NCI-H187 treated with DMSO at 0.1 percent for 48 hours (cell line): ENCODE results near the gene KCNMB3.
"Not testable (repeated sequence)": the region's sequence is repeated elsewhere in the genome, so short reads cannot be mapped to it uniquely, and the experiment has no call there.

Source experiments
- DNase-seq: peaks from one replicate; lab custom pipeline; 2025; lab: John Stamatoyannopoulos, UW

The KCNMB3 gene

DNA sequence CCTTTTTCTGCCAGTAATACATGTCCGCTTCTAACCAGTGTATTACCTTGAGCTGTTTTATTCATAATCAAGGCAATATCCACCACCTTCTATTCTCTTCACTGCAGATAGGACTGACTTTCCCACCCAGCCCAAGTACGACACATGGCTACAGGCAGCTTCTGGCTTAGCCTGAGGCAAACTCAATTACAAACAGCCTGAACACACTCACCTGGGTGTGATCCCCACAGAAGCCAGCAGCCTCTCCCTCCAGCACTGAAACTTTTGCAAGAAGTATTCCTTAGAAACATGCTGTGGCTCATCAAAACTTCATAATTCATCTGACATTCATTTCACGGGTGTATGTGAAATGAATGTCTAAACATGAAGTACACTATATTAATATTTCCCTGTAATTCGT lies 13.5 kb upstream of the KCNMB3 start:
- DNase-seq: no peak

DNA sequence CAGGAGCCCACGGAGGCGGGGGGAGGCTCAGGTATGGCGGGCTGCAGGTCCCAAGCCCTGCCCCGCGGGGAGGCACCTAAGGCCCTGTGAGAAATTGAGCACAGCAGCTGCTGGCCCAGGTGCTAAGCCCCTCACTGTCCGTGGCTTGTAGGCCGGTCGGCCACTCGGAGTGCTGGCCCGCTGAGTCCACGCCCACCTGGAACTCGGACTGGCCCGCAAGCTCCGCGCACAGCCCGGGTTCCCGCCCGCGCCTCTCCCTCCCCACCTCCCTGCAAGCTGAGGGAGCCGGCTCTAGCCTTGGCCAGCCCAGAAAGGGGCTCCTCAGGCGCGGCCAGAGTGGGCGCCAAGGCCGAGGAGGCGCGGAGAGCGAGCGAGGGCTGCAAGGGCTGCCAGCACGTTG lies 12.2 kb upstream of the KCNMB3 start:
- DNase-seq: no peak

DNA sequence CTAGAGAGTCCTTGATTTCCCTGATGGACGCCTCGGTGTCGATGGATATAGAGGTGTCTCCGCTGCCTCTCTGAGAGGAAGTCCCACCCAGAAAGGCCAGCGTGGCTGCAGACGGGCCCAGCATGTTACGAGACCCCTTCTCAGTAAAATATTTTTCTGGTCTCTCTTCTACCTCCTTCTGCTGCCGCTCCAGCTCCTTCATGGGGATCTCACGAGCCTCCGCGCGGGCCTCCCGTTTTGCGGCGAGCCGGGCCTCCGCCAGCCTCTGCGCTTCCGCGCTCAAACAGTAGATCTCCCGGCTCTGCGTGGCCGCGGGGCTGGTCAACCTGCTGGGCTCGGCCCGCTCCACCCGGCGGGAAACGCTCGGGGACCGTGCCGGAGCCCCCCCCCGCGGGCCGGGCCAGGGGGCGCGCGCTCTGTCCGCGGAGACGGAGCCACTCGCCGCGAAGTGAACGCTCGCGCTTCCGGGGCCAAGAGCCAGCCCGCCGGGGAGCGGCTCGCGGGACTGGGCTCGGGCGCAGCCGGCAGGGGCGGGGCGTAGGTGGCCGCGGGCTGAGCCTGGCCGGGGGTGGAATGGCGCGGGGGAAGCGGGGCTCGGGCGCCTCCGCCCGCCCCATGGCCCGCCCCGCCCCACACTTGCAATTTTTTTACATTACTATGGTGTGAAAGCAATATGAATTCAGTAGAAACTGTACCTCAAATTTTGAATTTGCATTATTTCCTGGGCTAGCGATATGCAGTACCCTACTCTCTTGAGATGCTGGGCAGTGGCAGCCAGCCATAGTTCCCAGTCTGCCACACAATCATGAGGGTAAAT lies 10.2 kb upstream of the KCNMB3 start:
- DNase-seq: no peak

DNA sequence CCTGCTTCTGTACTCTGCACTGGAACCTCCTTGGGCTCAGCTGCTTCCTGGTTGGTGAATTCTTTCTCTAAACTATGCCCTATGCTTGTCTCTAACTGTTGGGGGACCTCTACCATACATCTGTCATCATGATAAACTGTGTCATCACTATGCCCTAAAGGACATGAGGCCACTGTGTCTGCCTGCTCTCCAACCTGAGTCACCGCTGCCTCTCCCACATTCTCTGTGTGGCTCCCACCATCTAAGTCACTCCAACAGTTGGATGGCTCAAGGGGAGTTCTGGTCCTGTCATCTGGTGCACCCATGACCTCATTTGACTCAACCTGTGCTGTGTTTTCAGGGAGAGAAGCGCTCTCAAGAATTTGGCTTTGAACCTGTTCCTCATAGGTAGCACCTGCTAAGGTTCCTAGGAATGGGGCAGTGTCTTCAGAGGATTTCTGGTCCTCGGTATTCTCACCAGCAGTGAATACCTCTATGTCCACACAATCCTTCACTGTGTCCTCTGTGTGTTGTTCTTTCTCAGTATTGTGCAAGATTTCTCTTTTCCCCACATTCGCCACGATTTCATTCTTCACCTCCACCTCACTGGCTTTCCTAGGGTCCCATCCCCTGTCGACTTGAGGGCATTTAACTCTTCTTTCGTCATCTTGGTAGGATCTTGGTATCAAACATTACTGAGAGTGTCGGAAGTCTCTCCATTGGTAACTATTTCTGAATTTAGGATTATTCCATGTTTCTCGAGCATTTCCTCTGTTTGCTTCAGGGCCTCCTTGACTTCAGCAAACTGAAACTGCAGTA lies 9.2 kb upstream of the KCNMB3 start:
- DNase-seq: not testable (repeated sequence)

DNA sequence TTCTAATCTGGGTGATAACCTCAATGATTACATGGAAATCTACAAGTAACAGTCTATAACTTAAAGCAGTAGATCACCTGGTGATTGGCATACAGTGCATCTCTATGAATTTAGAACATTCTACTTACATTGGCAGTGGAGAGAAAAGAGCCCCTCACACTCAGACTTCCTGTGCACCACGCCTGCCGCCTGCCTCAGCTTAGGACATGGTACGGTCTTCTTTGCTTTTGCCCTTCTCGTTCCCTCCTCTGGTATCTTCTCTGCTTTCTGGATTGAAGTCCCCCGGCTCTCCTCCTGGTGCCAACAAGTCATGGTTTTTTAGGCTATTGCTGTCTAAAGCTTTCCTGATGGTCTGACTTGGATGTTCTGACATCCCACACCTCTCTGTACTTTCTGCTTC lies 7.9 kb upstream of the KCNMB3 start:
- no peak for DNase-seq

DNA sequence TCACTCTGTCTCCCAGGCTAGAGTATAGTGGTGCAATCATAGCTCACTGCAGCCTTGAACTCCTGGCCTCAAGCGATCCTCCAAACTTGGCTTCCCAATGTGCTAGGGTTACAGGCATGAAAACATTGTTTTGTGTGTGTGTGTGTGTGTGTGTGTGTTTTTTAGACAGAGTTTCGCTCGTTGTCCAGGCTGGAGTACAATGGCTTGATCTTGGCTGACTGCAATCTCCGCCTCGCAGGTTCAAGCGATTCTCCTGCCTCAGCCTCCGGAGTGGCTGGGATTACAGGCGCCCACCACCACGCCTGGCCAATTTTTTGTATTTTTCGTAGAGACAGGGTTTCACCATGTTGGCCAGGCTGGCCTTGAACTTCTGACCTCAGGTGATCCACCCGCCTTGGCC lies 6.8 kb upstream of the KCNMB3 start:
- DNase-seq: not testable (repeated sequence)

DNA sequence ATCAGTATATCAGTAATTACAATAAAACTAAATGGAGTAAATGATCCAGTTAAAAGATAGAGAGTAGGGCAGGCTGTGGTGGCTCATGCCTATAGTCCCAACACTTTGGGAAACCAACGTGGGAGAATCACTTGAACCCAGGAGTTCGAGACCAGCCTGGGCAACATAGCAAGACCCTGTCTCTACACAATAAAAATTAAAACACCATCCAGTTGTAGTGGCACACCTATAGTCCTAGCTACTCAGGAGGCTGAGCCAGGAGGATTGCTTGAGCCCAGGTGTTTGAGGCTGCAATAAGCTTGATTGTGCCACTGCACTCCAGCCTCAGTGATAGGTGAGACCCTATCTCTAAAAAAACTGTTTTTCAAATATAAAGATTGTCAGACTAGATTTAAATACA lies 5.9 kb upstream of the KCNMB3 start:
- DNase-seq: no peak

DNA sequence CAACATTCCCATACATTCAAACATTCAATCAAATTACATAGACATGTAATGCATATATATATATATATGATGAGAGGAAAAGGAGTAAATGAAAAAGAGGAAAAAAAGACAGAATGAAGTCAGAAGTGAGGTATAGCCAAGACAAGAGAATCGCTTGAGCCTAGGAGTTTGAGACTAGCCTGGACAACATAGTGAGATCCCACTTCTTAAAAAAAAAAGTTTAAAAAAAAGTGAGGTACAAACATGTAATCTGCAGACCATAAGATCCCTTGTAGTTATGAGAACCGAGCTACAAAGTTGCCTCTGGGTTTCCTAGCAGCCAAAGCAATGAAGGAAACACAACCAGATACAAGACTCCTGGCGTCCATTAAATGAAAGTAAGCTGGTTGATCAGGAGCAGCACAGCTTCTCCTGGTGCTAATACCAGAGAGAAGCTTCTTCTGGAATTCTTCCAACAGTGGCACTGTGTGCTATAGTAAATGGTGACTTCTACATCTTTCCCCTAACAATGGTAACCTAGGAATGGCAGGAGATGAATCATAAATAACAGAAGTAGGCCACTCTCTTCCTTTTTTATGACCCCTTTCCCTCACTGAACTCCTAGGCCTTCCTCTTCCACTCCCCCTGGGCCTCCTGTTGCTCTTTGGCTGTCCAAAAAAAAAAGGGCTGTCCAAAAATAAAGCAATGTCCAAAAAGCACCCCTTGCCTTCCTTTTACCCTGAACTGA lies 3.5 kb downstream of the KCNMB3 start:
- no peak for DNase-seq

DNA sequence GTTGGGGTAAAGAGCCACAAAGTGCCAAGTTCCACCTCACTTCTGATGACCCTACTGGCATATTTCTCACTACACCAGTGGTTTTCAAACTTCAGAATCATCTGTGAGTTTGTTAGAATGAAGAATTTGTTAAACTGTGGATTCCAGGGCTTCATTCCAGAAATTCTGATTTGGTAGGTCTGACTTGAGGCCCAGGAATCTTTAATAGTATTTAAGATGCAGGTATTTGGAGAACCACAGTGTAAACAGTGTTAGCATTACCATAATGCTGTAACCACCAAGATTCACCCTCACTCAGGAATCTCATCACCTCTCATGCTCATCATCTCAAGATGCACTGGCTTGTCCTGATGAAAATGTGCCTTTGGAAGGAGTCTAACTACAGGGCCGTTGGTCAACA lies 6.0 kb downstream of the KCNMB3 start:
- no peak for DNase-seq

DNA sequence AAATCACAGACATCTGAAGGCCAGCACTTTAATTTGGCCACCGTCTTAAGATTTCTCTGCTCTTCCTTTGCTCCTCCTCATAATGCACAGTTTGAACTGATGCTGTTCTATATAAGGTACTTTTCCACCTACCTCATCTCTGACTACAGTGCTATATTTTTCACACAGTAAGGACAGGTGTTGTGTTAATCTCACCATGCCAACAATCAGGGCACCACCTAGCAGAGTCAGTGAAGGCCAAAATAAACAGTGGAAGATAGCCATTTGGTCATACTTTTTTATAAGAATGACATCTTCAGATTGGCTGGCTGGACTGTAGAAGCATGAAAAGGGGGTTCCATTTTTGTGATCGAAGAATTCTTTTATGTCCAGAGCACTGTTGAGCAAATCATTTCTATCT lies 8.1 kb downstream of the KCNMB3 start:
- not testable (repeated sequence) for DNase-seq

DNA sequence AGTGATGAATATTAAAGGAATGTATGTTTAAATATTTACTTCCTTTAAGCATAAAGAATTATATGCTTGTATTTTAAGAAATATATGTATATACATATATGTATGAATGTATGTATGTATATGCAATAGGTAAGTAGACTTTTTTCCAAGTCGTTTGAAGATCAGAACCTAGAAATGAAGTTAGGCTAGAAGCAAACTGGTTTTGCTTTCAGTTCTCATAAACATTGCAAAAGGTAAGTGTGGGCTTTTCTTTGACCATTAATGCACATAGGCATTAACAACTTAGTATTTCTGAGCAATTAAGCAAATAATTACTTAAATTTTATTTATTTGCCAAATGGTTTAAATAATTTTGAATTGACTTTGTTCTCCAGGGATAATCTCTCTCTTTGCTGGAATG lies 10.6 kb downstream of the KCNMB3 start:
- not testable (repeated sequence) for DNase-seq

DNA sequence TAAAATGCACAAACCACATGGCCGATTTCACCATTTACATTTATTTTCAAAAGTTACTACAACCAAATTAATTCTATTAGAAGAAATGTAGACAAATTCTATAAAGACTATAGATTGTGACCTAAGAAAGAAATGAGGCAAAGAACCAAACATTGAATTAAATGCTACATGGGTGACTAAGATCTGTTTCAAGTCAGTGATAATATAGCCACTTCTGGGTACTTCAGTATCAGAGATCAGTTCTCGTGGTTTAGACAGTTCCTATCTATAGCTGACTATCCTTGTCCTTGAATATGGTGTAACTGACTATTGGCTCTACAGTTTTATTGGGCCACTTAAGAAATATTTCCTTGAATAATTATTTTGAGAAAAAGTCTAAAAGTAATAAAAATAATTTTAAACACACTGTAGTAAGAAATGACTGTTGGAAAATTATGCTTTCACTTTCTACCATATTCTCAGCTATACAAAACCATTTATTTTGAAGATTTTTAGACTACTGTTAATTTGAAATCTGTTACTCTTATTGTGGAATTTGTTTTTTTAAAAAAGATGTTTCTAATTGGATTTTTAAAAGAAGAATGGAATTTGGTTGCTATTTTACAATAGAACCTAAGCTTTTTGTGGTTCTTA lies 14.1 kb downstream of the KCNMB3 start:
- DNase-seq: no peak

DNA sequence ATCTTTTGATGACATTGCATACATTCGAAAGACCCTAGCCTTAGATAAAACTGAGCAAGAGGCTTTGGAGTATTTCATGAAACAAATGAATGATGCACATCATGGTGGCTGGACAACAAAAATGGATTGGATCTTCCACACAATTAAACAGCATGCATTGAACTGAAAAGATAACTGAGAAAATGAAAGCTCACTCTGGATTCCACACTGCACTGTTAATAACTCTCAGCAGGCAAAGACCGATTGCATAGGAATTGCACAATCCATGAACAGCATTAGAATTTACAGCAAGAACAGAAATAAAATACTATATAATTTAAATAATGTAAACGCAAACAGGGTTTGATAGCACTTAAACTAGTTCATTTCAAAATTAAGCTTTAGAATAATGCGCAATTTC lies 16.7 kb downstream of the KCNMB3 start:
- no peak for DNase-seq

DNA sequence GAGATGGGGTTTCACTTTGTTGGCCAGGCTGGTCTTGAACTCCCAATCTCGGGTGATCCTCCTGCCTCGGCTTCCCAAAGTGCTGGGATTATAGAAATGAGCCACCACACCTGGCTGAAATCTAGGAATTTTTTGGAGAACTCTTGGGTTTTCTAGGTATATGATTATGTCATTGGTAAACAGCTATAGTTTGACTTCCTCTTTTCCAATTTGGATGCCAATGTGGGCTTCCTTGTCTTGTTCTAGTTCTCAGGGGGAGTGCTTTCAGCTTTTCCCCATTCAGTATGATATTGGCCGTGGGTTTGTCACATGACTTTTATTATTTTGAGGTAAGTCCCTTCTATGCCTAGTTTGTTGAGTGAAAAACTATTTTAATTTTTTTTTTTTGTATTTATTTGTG lies 17.9 kb downstream of the KCNMB3 start:
- no peak for DNase-seq

DNA sequence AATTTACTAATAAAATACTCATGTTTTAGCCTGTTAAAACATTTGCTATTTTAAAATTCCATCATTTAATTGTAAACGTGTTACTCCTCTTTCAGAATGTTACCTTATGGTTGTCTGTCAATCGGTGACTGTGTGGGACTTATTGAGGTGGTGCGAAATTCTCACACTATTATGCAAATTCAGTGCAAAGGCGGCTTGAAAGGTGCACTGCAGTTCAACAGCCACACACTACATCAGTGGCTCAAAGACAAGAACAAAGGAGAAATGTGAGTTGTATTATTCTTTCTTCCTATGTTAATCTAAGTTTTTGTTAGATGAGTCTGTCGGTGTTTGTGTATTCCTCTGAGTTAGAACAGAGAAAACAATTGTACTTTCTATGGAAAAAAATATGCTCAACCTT lies 21.7 kb downstream of the KCNMB3 start:
- no peak for DNase-seq

DNA sequence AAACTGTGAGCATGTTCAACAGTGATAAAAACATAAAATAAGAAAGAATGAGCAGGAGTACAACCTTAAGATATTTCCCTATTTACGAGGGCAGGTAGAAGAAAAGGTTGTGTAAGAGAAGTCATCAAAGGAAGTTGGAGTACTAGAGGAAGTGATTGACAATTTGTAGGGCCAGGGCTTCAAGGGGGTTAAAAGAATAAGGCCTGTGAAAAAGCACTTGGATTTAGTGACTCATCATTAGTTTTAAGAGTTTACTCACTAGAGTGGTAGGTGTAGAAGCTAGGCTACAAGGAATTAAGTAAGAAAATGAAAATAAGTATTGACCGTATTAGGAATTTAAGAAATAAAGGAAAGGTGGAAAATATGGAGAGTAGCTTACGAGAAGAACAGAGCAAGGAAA lies 23.6 kb downstream of the KCNMB3 start:
- DNase-seq: no peak

DNA sequence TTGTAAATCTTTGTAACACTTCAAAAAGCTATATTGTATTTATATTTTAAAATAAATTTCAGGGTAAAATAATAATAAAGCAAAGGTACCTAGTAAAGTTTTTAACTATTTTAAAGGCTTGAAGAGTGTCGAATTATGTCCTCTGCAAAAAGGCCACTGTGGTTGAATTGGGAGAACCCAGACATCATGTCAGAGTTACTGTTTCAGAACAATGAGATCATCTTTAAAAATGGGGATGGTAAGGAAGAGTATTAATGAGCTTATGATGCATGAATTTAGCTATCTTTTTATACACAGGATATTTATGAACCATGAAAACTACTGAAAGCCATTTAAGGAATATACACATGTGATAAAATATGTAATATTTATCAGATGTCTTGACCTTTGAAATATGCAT lies 26.3 kb downstream of the KCNMB3 start:
- DNase-seq: no peak

DNA sequence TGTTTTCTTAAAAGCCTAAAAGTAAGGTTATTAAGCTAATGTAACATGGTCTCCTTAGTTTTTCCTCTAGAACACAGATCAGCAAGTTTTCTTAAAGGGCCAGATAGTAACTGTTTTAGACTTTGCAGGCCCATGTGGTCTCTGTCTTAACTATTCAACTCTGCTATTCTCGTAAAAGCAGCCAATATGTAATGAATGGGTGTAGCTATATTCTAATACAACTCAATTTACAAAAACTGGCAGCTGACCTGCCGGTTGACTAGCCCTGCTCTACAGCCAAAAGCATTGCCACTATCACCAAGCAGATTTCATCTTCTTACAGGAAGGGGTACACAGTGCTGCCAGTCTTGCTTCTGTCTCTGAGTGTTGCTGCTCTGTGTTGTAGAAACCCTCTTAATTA lies 27.4 kb downstream of the KCNMB3 start:
- DNase-seq: no peak

DNA sequence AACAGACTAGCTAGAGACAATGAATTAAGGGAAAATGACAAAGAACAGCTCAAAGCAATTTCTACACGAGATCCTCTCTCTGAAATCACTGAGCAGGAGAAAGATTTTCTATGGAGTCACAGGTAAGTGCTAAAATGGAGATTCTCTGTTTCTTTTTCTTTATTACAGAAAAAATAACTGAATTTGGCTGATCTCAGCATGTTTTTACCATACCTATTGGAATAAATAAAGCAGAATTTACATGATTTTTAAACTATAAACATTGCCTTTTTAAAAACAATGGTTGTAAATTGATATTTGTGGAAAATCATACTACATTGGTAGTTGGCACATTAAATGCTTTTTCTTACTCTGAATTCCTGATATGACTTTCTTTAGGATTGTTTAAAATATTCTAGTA lies 32.7 kb downstream of the KCNMB3 start:
- DNase-seq: not testable (repeated sequence)

DNA sequence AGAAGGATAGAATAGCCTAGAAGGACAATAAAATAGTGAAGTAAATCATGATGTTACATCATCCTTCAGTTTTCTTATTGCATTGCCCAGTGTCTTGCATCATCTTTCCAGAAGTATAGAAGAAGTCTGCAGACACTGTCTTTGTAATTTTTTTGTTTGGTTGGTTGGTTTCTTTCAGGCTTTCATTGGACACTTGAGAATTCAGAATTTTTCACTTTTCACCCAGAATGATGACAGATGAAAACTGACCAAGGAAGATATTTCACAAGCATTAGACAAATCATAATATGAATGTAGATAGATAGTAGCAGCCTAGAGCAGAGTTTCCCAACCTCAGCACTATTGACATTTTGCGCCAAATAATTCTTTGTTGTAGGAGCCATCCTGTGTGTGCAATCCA lies 35.4 kb downstream of the KCNMB3 start:
- not testable (repeated sequence) for DNase-seq

DNA sequence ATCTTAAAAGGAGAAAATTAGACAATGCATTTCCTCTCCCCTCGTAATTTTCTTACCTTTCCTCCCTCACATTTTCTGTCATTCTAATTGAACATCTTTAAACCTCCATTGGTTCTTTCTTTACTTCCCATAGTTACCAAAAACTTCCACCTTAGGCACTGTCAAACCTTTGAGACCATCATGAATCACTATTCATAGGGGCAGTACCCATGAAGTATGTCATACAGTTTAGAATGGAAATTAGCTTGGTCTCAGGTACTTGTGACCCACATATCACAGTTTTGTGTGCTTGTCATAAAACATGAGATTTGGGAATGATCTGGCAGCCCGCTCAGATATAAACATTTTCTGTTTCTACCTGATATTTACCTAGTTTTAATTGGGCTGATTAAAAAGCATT lies 50.1 kb downstream of the KCNMB3 start:
- no peak for DNase-seq

DNA sequence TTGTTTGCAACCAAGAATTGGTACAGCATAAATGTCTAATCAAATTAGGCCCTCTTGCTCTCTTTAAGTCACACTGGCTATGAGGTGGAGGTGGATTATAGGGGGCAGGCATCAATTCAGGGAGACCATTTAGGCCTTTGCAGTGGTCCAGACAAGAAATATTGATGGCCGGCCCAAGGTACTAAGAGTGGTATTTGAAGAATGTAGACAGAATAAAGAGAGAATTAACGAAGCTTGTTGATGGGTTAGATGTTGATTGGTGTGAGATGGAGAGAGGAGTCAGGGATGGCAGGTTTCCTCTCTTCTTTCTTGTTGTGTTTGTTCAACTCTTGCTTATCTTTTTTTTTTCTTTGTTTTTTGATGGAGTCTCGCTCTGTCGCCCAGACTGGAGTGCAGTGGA lies 54.2 kb downstream of the KCNMB3 start:
- DNase-seq: no peak
